Left hindlimb (tissue), 1 donor: Measurements from ENCODE around the gene ACSF3.

ENCODE experiments used
- DNase-seq: peaks from one replicate; pipeline ENCODE4 v3.0.0-alpha.2; 2018

The ACSF3 gene

DNA sequence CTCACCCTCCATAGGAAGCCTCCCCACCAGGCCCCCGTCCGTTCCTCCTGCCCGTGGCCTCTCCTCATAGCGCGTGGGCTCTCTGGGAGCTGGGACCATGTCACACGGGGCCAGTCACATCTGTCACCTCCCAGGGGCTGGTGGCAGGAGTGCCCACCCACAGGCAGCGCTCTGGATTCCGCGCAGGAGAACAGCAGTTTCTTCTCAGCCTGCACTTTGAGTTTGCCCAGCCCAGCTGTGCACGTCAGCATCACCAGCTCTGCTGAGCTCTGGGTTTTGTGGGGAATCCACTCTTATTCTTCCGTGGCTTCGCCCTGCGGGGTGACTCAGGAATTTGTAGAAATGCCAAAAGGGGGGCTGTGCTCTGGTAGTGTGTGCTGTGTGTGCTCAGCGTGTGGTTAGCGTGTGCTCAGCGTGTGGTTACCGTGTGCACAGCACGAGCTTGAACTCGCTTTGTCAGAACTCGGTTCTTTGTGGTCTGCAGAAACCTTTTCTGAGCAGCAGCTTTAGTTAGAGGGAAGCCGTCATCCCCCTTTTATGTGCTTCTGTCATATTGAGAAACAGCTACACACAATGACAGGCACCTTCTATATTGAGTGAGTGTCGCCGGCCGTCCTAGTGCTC is 3.2 kb downstream of the ACSF3 start:
- DNase-seq = no peak

- DNase-seq = no peak
These were observed 3.7 kb downstream of the ACSF3 start for GRCh38 chr16:89097392-89097772.

DNA sequence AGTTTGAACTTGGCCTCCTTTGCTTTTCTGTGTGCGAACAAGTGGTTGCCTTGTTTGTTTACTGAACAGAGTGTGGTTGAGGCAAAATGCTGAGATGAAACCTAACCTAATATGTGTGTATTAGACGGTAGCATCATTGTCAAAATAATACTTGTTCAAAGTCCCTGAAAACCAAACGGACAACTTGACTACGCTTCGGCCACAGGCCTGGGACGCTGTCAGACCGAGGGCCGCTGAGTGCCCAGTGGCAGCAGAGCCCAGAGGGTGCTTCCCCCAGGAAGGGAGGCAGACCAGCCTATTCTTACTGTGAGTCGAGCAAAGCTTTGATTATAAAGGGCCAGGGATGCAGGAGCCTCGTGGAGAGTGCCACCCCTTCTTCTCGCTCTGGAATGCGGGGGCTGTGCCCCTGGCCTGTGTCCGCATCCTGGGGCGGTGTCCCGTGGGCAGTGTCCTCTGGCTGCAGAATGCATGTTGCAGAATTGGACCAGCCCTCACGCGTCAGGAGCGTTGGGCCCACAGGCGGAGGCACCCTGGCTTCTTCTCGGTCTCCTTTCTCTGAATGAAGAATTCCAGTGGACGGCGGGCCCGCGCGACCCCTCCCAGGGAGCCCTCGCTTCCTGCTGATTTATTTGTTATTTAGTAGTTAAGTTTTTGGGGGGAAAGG is 5.2 kb downstream of the ACSF3 start:
- no peak for DNase-seq

DNA sequence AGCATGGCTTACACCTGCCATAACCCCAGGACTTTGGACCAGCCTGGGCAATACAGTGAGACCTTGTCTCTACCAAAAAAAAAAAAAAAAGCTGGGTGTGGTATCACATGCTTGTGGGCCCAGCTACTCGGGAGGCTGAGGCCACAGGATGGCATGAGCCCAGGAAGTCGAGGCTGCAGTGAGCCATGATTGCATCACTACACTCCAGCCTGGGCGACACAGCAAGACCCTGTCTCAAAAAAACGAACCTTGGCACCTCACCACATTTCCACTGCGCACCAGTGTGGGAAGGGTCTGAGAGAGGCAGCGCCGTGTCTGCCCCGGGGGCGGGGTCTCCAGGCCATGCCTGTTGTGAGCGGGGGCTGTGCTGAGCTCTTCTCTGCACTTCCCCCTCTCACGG is 6.3 kb downstream of the ACSF3 start:
- no peak for DNase-seq

- no peak for DNase-seq
These were observed 7.1 kb downstream of the ACSF3 start for GRCh38 chr16:89100601-89101302.

DNA sequence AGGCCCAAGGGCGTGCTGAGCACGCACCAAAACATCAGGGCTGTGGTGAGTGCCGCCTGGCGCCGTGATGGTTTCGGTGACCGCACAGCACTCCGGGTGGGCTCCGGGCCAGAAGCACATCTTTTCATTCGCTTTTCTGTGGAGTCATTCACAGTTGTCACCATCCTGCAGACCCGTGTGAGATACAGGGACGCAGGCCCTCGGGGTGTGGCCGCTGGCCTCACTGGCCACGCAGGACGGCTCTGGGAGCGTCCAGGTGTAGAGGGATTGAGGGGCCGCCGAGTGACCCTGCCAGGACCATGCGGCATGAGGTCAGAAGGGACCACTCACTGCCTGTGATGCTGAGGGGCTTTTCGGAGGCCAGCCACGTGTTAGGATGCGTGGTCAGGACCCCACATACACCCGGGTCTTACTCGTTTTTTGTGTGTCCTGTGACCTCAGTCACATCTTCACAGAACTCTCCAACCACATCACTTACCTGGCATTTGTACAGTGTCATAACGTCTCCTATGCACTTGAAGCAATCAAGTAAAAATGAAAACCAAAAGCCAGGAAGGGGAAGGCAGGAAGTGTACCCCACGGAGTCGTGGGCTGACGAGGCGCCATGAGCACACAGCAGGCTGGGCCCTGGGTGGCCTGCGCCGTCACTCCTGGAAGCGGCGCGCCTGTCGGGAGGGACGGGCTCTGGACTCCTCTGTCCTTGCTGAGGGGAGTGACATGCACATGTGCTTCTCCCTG is 7.8 kb downstream of the ACSF3 start:
- no peak for DNase-seq

- DNase-seq = no peak
These were observed 8.4 kb downstream of the ACSF3 start for GRCh38 chr16:89102041-89102471.

DNA sequence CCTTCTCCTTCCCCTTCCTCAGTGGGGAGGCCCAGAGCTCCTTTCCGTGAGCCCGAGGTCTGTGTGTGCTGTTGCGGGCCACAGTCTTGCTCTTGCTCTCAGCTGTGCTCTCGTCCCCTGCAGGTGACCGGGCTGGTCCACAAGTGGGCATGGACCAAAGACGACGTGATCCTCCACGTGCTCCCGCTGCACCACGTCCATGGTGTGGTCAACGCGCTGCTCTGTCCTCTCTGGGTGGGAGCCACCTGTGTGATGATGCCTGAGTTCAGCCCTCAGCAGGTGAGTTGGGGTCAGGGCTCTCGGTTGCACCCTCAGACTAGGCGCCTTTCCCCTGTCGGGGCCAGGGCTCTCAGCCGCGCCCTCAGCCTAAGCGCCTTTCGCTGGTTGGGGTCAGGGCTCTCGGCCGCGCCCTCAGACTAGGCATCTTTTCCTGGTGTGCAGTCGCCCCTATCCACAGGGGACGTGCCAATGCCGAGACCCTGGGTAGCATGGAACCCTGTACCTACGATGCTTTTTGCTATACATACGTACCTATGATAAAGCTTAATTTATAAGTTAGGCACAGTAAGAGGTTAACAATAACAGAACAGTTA is 8.9 kb downstream of the ACSF3 start:
- no peak for DNase-seq

GRCh38 chr16:89103156-89103555 is 9.5 kb downstream of the ACSF3 start:
- DNase-seq = no peak

DNA sequence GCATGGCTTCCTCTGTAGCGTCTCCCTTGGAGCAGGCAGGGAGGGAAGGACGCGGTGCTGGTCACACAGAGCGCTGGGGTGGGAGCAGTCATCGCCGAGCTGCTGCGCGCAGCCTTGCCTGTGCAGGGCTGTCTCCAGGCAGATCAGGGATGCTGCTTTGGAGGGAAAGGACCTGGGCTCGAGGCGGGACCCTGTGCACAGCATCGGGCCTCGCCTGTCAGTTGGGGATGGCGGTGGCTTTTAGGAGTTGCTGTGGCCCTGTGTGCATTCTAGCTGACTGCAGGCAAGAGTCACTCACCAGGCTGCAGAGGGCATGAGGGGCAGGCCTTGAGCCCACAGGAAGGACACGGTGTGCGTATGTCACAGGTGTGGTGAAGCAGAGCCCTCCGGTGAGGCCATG is 10.1 kb downstream of the ACSF3 start:
- no peak for DNase-seq

DNA sequence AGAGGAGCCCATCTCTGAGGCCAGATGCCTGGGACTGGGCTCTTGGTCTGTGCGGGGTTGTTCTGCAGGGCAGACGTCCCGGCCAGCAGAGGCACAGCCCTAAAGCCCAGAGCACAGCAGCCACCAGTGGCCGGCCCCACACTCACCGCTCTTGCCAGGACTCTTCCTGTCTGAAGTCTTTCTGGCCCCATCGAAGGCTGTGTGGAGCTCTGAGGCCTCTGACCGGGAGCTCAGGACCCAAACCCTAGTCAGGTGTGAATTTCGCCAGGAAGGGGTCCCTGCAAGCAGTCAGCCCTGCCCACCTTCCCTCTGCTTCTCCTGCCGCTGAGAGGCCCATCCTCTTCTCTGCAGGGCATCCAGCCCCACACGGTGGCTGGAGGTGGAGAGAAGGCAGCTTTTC is 10.7 kb downstream of the ACSF3 start:
- DNase-seq = no peak

DNA sequence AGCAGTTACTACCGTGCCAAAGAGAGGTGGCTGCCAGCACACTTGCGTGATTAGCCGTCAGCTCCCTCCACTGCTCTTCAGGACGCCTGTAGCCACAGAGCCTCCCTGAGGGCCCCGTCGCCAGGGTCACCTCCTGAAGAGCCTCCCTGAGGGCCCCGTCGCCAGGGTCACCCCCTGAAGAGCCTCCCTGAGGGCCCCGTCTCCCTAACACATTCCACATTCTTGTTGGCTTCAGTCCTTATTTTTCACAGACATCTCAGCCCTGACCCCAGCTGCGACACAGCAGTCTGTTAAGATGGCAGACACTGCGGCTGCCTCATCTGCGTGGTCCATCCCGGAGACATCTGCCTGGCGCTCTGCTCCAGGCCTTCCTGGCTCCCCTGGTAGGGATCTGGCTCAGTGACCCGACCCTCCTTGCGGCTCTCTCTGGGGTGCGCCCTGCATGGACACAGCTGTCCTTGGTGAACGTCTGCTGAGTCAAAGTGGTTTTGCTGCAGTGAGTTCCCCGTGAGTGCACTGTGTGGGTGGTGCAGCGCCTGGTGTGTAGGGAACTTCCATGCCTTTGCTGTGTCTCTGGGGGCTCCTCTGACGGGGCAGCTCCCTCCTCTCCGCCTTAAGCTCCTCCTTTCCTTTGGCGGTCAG is 11.4 kb downstream of the ACSF3 start:
- no peak for DNase-seq

GRCh38 chr16:89105599-89106151 is 12.0 kb downstream of the ACSF3 start:
- DNase-seq = no peak

DNA sequence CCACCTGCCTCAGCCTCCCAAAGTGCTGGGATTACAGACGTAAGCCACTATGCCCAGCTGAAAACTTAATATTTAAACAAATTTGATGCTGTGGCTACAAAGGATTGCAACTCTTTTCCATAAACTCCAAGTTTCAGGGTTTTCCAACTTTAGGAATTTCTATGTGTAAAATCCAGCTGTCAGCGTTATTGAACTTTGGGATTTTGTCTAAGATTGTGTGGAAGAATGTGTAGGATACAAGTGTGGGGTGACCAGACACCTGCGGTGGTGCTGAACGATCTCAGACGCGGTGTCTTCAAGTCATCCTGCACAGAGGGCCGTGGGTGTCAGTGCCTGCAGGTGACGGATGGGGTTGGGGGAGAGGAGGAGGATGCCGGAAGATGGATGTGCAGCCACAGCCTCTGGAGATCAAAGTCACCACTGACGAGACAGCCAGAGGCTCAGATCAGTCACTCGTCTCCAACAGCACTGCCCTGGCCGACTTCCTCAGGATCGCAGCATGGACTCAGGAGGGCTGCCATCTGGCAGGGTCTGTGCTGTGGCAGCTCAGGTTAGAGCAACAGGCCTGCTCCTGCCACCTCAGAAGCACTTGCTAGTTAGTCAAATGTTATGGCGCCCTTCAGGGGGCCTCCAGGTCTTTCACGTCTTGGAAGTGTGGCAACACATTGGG is 13.0 kb downstream of the ACSF3 start:
- DNase-seq = no peak

DNA sequence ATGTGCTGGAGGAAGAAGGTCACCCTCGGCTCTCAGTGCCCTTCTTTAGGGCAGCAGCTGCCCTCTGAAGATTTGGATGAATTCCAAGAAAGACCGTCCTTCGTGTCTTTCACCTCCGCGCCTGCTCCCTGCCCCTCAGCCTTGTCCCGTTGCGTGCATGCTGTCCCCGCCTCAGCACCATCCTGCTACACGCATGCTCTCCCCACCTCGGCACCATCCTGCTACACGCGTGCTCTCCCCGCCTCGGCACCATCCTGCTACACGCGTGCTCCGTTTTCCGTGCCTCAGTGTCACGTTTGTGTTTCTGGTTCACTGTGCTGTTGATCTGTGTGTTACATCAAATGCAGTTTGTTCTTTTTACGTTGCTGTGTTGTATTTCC is 13.5 kb downstream of the ACSF3 start:
- DNase-seq = no peak

- no peak for DNase-seq
These were observed 14.8 kb downstream of the ACSF3 start for GRCh38 chr16:89108416-89108815.

GRCh38 chr16:89110641-89111040 is 17.0 kb downstream of the ACSF3 start:
- DNase-seq = no peak

DNA sequence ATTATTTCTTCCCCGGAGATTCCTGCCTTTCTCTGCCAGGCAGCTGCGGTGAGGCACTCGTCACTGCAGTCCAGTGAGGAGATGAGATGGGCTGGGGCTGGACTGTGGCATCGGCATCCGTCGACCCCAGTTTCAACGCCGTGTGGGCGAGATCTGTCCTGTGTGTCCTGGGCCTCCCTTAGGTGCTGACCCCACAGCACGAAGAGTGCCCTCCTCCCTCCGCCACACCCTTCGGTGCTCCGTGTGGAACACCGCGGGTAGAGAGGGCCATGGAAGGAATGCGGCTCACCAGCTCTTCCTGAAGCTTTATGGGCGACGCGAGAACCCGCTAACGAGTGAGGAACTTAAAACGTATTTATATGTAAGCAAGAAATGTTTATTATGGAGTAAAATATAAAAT is 17.6 kb downstream of the ACSF3 start:
- DNase-seq = no peak

GRCh38 chr16:89112377-89113151 is 18.9 kb downstream of the ACSF3 start:
- no peak for DNase-seq

- DNase-seq = no peak
These were observed 19.5 kb downstream of the ACSF3 start for GRCh38 chr16:89113152-89113547.

DNA sequence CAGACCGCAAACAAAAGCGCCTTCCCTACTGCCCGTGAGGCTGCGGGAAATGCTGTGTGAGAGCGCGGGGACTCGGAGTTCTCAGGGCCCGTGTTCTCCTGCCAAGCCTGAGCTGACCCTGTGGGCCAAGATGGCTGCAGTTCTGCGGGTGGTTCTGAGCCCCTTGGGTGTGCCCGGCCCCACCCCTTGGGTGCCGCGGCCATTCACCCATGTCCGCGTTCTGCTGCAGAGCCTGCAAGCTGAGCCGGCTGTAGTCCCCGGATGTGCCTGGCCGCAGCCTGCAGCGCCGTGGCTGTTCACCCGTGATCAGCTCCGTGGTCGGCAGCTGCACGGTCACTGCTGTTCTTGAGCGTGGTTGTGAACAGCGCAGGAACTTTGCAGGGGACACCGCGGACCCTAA is 20.0 kb downstream of the ACSF3 start:
- no peak for DNase-seq
